Endothelial cell of umbilical vein (primary cell): Measurements from ENCODE around the gene NSMCE3. TPM values are rescaled to one million over a fixed set of nuclear protein-coding genes. Genes with fewer than 3 reads are reported as not detected.

ENCODE experiments used
- BruUV-seq: library from RNA; stranded (reverse); fragments of 400-500 nt; replicated peaks from 2 replicates; lab custom pipeline; 2021; lab: Mats Ljungman, UMichigan
- CTCF ChIA-PET: fragments of 300-600, 350-600 bp; sonication (Branson Sonifier 250); formaldehyde crosslinking; loops from one replicate; lab custom pipeline; 2021; ENCODE audit warnings: antibody characterized with exemption, inconsistent platforms; lab: Charles Lee
- POLR2A ChIA-PET: fragments of 300-600, 350-600 bp; sonication (Branson Sonifier 250); formaldehyde crosslinking; loops from one replicate; lab custom pipeline; 2021; ENCODE audit warnings: antibody characterized with exemption, inconsistent platforms; lab: Charles Lee
- DNase-seq: peaks from one replicate; pipeline ENCODE4 v3.0.0-alpha.2; 2011; ENCODE audit warnings: low read depth, low spot score
- FAIRE-seq: peaks from 2 replicates; lab custom pipeline; 2011; peaks lifted over from hg19 to GRCh38; lab: Jason Lieb, UNC
- H2AFZ ChIP-seq: 2 replicates; pipeline ENCODE4 v1.6.0; 2012; ENCODE audit warnings: low read depth, low read length, control low read depth, inconsistent platforms
- H3K27ac ChIP-seq: 2 replicates; pipeline ENCODE4 v1.5.1; 2011; ENCODE audit warnings: low read depth, mild to moderate bottlenecking, control low read depth, low read length, moderate library complexity; ENCODE audit not compliant: insufficient read depth
- H3K27me3 ChIP-seq, 2 experiments: 2 replicates each; pipeline versions ENCODE4 v1.6.0 to v1.6.1; 2011; ENCODE audit warnings: low read length in 2 of 2, mixed read lengths in 1 of 2; ENCODE audit not compliant: control insufficient read depth in 2 of 2, insufficient read depth in 2 of 2
- H3K36me3 ChIP-seq, 2 experiments: 2 replicates in 1 of 2; 3 replicates in 1 of 2; pipeline ENCODE4 v1.5.1; 2011; ENCODE audit warnings: low read length in 2 of 2, mild to moderate bottlenecking in 1 of 2, moderate library complexity in 1 of 2; ENCODE audit not compliant: control insufficient read depth in 2 of 2, insufficient read depth in 2 of 2; ENCODE audit errors: extremely low read depth in 1 of 2
- H3K4me1 ChIP-seq: 3 replicates; pipeline ENCODE4 v1.5.1; 2011; ENCODE audit warnings: mild to moderate bottlenecking, low read length; ENCODE audit not compliant: control insufficient read depth, insufficient read depth; ENCODE audit errors: extremely low read depth
- H3K4me2 ChIP-seq: 2 replicates; pipeline ENCODE4 v1.6.1; 2011; ENCODE audit warnings: low read length, control low read depth, mixed read lengths; ENCODE audit not compliant: insufficient read depth
- H3K4me3 ChIP-seq, 3 experiments: fragments of 200-600 bp in 1 of 3; sonication (generic), shearing (Covaris generic) in 1 of 3; replicated peaks in 1 of 3; 2 replicates each; pipeline ENCODE4 v1.5.1; 2011 to 2016; ENCODE audit warnings: control low read depth in 3 of 3, low read length in 3 of 3, mild to moderate bottlenecking in 2 of 3, inconsistent platforms in 1 of 3, low read depth in 1 of 3, moderate library complexity in 1 of 3; ENCODE audit not compliant: insufficient read depth in 1 of 3
- H3K79me2 ChIP-seq: 2 replicates; pipeline ENCODE4 v1.6.0; 2012; ENCODE audit warnings: low read length, inconsistent platforms; ENCODE audit not compliant: control insufficient read depth, insufficient read depth
- H3K9ac ChIP-seq: replicated peaks from 2 replicates; pipeline ENCODE3; 2011; ENCODE audit warnings: low read length, control low read depth; ENCODE audit not compliant: insufficient read depth; ENCODE audit errors: extremely low read depth
- H3K9me1 ChIP-seq: replicated peaks from 3 replicates; pipeline ENCODE4 v1.6.0; 2011; ENCODE audit warnings: mild to moderate bottlenecking, low read length; ENCODE audit not compliant: control insufficient read depth, insufficient read depth; ENCODE audit errors: extremely low read depth
- H3K9me3 ChIP-seq: replicated peaks from 2 replicates; pipeline ENCODE4 v1.5.1; 2012; ENCODE audit warnings: low read length, inconsistent platforms; ENCODE audit not compliant: control insufficient read depth, insufficient read depth
- H4K20me1 ChIP-seq: replicated peaks from 2 replicates; pipeline ENCODE3; 2011; ENCODE audit warnings: mild to moderate bottlenecking, low read length; ENCODE audit not compliant: control insufficient read depth, insufficient read depth; ENCODE audit errors: extremely low read depth
- EZH2 ChIP-seq: IDR thresholded peaks from 2 replicates; pipeline ENCODE4 v1.6.1; 2012; ENCODE audit warnings: borderline replicate concordance, low read depth, mild to moderate bottlenecking, moderate library complexity, low read length, inconsistent platforms; ENCODE audit not compliant: severe bottlenecking
- FOS ChIP-seq: IDR thresholded peaks from 2 replicates; pipeline ENCODE4 v1.6.1; 2011; ENCODE audit warnings: mild to moderate bottlenecking, low read length, moderate library complexity, borderline replicate concordance; ENCODE audit not compliant: insufficient read depth
- GATA2 ChIP-seq: IDR thresholded peaks from 2 replicates; pipeline ENCODE4 v1.7.0; 2011; ENCODE audit warnings: low read depth, mild to moderate bottlenecking, moderate library complexity, mixed read lengths, low read length; ENCODE audit not compliant: insufficient read length, insufficient read depth
- JUN ChIP-seq: IDR thresholded peaks from 2 replicates; pipeline ENCODE4 v1.6.1; 2011; ENCODE audit warnings: borderline replicate concordance, low read depth; ENCODE audit not compliant: insufficient read length, insufficient read depth
- MYC ChIP-seq: IDR thresholded peaks from one replicate; pipeline ENCODE4 v1.6.1; 2011; ENCODE audit warnings: mild to moderate bottlenecking, low read depth, low read length
- POLR2A ChIP-seq: IDR thresholded peaks from 2 replicates; pipeline ENCODE4 v1.6.1; 2012; ENCODE audit warnings: low read depth, mild to moderate bottlenecking, control low read depth, low read length
- POLR2AphosphoS5 ChIP-seq: IDR thresholded peaks from 2 replicates; pipeline ENCODE4 v1.6.1; 2012; ENCODE audit warnings: low read depth, mild to moderate bottlenecking, control low read depth, low read length, moderate library complexity; ENCODE audit not compliant: insufficient read depth
- dilution Hi-C: fragments of 300-500 bp; cut with MboI; formaldehyde crosslinking; loops from one replicate; pipeline ENCODE4 v1.15.0; 2019; ENCODE audit warnings: low sequenced_read_pairs; ENCODE audit not compliant: extremely low pct_ligation_motif_present
- intact Hi-C: fragments of 100-400 bp; cut with micrococcal nuclease; formaldehyde crosslinking; loops from one replicate; pipeline ENCODE4 v1.10.0; 2022
- polyA plus RNA-seq, 4 experiments: library from polyadenylated mRNA; depleted of rRNA in 3 of 4; stranded (reverse) in 3 of 4; unstranded in 1 of 4; fragments of >200 nt; gene quantifications; 2 replicates each; pipeline versions ENCODE4 v1.2.1 to v1.2.3, GENCODE V29; 2011 to 2012; ENCODE audit warnings: missing spikeins in 1 of 4
- total RNA-seq: library from RNA; stranded (reverse); gene quantifications from 2 replicates; pipeline ENCODE4 v1.2.3, GENCODE V29; 2021
- TF ChIP-seq, protein P1 (sequence below): IDR thresholded peaks from 2 replicates; pipeline ENCODE4 v1.6.1; 2011; ENCODE audit not compliant: insufficient read depth, insufficient read length
- TF ChIP-seq, protein P2 (sequence below), 2 donors: IDR thresholded peaks; 1 replicate in 1 of 2; 2 replicates in 1 of 2; pipeline ENCODE4 v1.5.1; 2011; ENCODE audit warnings: low read length in 2 of 2, mild to moderate bottlenecking in 2 of 2, moderate library complexity in 2 of 2, control low read depth in 1 of 2, inconsistent platforms in 1 of 2, low read depth in 1 of 2; ENCODE audit not compliant: insufficient read depth in 1 of 2; ENCODE audit errors: extremely low read depth in 1 of 2

Gene NSMCE3
- total and polyA plus RNA-seq, 2 donors (not counting 3 experiments of a cell fraction or from before 2014, with no cell fraction given) = 4.5 to 5.8 TPM

DNA sequence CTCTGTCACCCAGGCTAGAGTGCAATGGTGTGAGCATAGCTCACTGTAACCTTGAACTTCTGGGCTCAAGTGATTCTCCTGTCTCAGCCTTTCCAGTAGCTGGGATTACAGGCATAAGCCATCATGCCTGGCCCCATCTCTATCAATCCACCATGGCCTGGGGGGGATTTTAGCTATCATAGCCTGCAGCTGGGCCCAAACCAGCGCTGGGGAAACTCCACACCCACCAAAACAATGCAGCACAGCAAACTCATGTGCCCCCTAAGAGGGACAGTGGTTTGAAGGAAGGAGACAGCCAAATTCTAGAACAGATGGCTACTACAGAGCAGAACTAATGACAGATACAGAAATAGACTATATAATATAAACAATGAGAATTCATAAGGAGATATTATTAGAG is 13.8 kb upstream of the NSMCE3 start:
- Histone ChIP-seq H3K27ac (no peak overlapping the region), H4K20me1 (no peaks in the 10 kb centered on the region), H2AFZ (no peak overlapping the region), H3K4me3 (no peak overlapping the region), H3K9me1 (no peaks in the 10 kb centered on the region), H3K4me2 (no peak overlapping the region), H3K27me3 (peaks cover 3 to 4% of the 10 kb centered on the region in 2 experiments), H3K9me3 (no peaks in the 10 kb centered on the region), H3K36me3 (no peaks in the 10 kb centered on the region), H3K9ac (no peak overlapping the region), H3K79me2 (no peaks in the 10 kb centered on the region), H3K4me1 (no peaks in the 10 kb centered on the region)
- TF ChIP-seq EZH2 = no peak
- TF ChIP-seq FOS = no peak
- TF ChIP-seq POLR2AphosphoS5 = no peak
- DNase-seq (no peak), FAIRE-seq (no peak)
- POLR2A ChIA-PET = no interaction called here
- no TSS peak for BruUV-seq
- intact Hi-C loops (no loop called here), dilution Hi-C loops (no loop called here)
- CTCF ChIA-PET = no interaction called here

DNA sequence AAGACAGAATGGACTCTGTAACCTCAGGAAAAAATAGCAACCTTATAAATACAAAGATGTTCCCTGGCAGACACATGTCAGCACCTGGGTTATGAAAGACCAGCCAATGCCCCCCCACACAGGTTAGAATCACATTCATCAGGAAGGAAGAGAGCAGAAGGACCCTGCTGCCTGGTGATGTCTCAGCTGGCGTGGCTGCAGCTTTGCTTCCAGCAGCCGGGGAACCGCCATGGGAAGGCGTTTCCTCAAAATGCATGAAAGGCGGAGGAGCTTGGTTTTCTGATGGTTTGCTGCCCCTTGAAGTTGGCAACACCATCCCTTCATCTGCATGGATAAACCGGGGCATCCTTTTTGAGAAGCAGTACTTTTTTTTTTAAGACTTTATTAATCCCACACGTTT is 10.9 kb upstream of the NSMCE3 start:
- Histone ChIP-seq H3K9ac (no peak overlapping the region), H3K79me2 (no peaks in the 10 kb centered on the region), H4K20me1 (no peaks in the 10 kb centered on the region), H2AFZ (no peak overlapping the region), H3K9me3 (no peaks in the 10 kb centered on the region), H3K36me3 (no peaks in the 10 kb centered on the region), H3K27me3 (peaks cover 1 to 7% of the 10 kb centered on the region in 2 experiments), H3K27ac (no peak overlapping the region), H3K4me2 (no peak overlapping the region), H3K4me1 (no peaks in the 10 kb centered on the region), H3K4me3 (no peak overlapping the region), H3K9me1 (no peaks in the 10 kb centered on the region)
- dilution Hi-C loops = no loop called here
- no peak for TF ChIP-seq JUN
- TF ChIP-seq EZH2 = no peak
- TF ChIP-seq GATA2 = no peak
- no peak for TF ChIP-seq POLR2AphosphoS5
- TF ChIP-seq POLR2A = no peak
- no peak for TF ChIP-seq MYC
- TF ChIP-seq FOS = no peak
- TF ChIP-seq, protein P1, sequence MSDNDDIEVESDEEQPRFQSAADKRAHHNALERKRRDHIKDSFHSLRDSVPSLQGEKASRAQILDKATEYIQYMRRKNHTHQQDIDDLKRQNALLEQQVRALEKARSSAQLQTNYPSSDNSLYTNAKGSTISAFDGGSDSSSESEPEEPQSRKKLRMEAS = no peak
- TF ChIP-seq, protein P2, sequence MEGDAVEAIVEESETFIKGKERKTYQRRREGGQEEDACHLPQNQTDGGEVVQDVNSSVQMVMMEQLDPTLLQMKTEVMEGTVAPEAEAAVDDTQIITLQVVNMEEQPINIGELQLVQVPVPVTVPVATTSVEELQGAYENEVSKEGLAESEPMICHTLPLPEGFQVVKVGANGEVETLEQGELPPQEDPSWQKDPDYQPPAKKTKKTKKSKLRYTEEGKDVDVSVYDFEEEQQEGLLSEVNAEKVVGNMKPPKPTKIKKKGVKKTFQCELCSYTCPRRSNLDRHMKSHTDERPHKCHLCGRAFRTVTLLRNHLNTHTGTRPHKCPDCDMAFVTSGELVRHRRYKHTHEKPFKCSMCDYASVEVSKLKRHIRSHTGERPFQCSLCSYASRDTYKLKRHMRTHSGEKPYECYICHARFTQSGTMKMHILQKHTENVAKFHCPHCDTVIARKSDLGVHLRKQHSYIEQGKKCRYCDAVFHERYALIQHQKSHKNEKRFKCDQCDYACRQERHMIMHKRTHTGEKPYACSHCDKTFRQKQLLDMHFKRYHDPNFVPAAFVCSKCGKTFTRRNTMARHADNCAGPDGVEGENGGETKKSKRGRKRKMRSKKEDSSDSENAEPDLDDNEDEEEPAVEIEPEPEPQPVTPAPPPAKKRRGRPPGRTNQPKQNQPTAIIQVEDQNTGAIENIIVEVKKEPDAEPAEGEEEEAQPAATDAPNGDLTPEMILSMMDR (IDR thresholded peaks at IDR 0.05; ENCODE audit: extremely low read depth in 1 of 2, insufficient read depth in 1 of 2, low read depth in 1 of 2, low read length in 2 of 2) = no peak
- BruUV-seq = no TSS peak
- POLR2A ChIA-PET = no interaction called here
- CTCF ChIA-PET = no interaction called here
- no peak for DNase-seq
- no peak for FAIRE-seq
- intact Hi-C loops = no loop called here
